Measurements from ENCODE around the gene LUC7L3.

GRCh38 chr17:50721194-50722010 is 2.0 kb downstream of the LUC7L3 start:
- TF ChIP-seq CTCF (IDR thresholded peaks at IDR 0.05; ENCODE audit: borderline replicate concordance, extremely low read depth, low read length, poor library complexity, severe bottlenecking) (no peak), EZH2 (IDR thresholded peaks at IDR 0.05; ENCODE audit: borderline replicate concordance, low read depth, low read length, severe bottlenecking) (no peak)
